GM19043 (cell line): ENCODE results near the gene SLC35F3.
"Not testable (repeated sequence)": the region's sequence is repeated elsewhere in the genome, so short reads cannot be mapped to it uniquely, and the experiment has no call there.

Experiments
- ATAC-seq: cut with Tn5 transposase; IDR thresholded peaks from one replicate; pipeline ENCODE4 v1.9.1; 2021; ENCODE audit warnings: low read depth; ENCODE audit not compliant: unreplicated experiment

The SLC35F3 gene

GRCh38 chr1:234327577-234328164 lies 423.2 kb downstream of the SLC35F3 start:
- ATAC-seq = no peak

- ATAC-seq = no peak
Measured at GRCh38 chr1:234330843-234331215, 426.4 kb downstream of the SLC35F3 start.

GRCh38 chr1:234331507-234331906 lies 427.0 kb downstream of the SLC35F3 start:
- ATAC-seq = no peak

- no peak for ATAC-seq
Measured at GRCh38 chr1:234336359-234336758, 431.9 kb downstream of the SLC35F3 start.

- ATAC-seq = no peak
Measured at GRCh38 chr1:234337233-234337632, 432.8 kb downstream of the SLC35F3 start.

GRCh38 chr1:234340528-234340927 lies 436.1 kb downstream of the SLC35F3 start:
- no peak for ATAC-seq

- ATAC-seq = no peak
Measured at GRCh38 chr1:234342774-234343173, 438.3 kb downstream of the SLC35F3 start.

- ATAC-seq = no peak
Measured at GRCh38 chr1:234345237-234345636, 440.8 kb downstream of the SLC35F3 start.

GRCh38 chr1:234348964-234349363 lies 444.5 kb downstream of the SLC35F3 start:
- ATAC-seq = no peak

GRCh38 chr1:234355782-234356510 lies 451.5 kb downstream of the SLC35F3 start:
- no peak for ATAC-seq

GRCh38 chr1:234356615-234357269 lies 452.3 kb downstream of the SLC35F3 start:
- ATAC-seq = not testable (repeated sequence)

GRCh38 chr1:234357831-234358230 lies 453.4 kb downstream of the SLC35F3 start:
- no peak for ATAC-seq

GRCh38 chr1:234361102-234361603 lies 456.7 kb downstream of the SLC35F3 start:
- no peak for ATAC-seq

GRCh38 chr1:234362558-234362957 lies 458.1 kb downstream of the SLC35F3 start:
- no peak for ATAC-seq

- ATAC-seq = no peak
Measured at GRCh38 chr1:234368320-234369032, 464.0 kb downstream of the SLC35F3 start.

- ATAC-seq = no peak
Measured at GRCh38 chr1:234369033-234369430, 464.6 kb downstream of the SLC35F3 start.

GRCh38 chr1:234369784-234370183 lies 465.3 kb downstream of the SLC35F3 start:
- no peak for ATAC-seq

- no peak for ATAC-seq
Measured at GRCh38 chr1:234371414-234371813, 466.9 kb downstream of the SLC35F3 start.

GRCh38 chr1:234372011-234372757 lies 467.7 kb downstream of the SLC35F3 start:
- no peak for ATAC-seq
